ENCODE measurements around the gene FBXO22. TPM values are rescaled to one million over a fixed set of nuclear protein-coding genes. Genes with fewer than 3 reads are reported as not detected.
"Not testable (repeated sequence)": the region's sequence is repeated elsewhere in the genome, so short reads cannot be mapped to it uniquely, and the experiment has no call there.

FBXO22 gene
- 10.3 TPM for total RNA-seq

- Histone ChIP-seq H3K27me3 (ENCODE audit: insufficient read depth, low read length) (no peaks in the 10 kb centered on the region), H3K4me3 (ENCODE audit: low read length) (peak within 1 kb of the TSS; percentile 92)
These were observed at the start of gene FBXO22 for GRCh38 chr15:75903331-75904239. TSS of gene FBXO22 (plus strand) at chr15:75903878. CDS start at chr15:75903964, 86 bp downstream.

GRCh38 chr15:75857886-75858285, 45.8 kb upstream of the FBXO22 start:
- Histone ChIP-seq H3K27me3 (ENCODE audit: insufficient read depth, low read length) (no peaks in the 10 kb centered on the region), H3K4me1 (ENCODE audit: insufficient read depth, low read length) (no peaks in the 10 kb centered on the region), H3K4me3 (ENCODE audit: low read length) (no peak overlapping the region), H3K9me3 (ENCODE audit: low read depth, low read length) (no peaks in the 10 kb centered on the region)

More at GRCh38 chr15:75903331-75904239, at the start of gene FBXO22:
- Histone ChIP-seq H3K4me1 (ENCODE audit: insufficient read depth, low read length) (peaks cover 12% of the 10 kb centered on the region), H3K9me3 (ENCODE audit: low read depth, low read length) (no peaks in the 10 kb centered on the region)

GRCh38 chr15:75861750-75862402, 41.8 kb upstream of the FBXO22 start:
- Histone ChIP-seq H3K27me3 (ENCODE audit: insufficient read depth, low read length) (no peaks in the 10 kb centered on the region), H3K4me3 (ENCODE audit: low read length) (no peak overlapping the region), H3K9me3 (ENCODE audit: low read depth, low read length) (no peaks in the 10 kb centered on the region), H3K4me1 (ENCODE audit: insufficient read depth, low read length) (peaks cover 2% of the 10 kb centered on the region)

- Histone ChIP-seq H3K27me3 (ENCODE audit: insufficient read depth, low read length) (no peaks in the 10 kb centered on the region), H3K4me3 (ENCODE audit: low read length) (no peak overlapping the region), H3K9me3 (ENCODE audit: low read depth, low read length) (no peaks in the 10 kb centered on the region), H3K4me1 (ENCODE audit: insufficient read depth, low read length) (peaks cover 9% of the 10 kb centered on the region)
These were observed 40.9 kb upstream of the FBXO22 start for GRCh38 chr15:75862796-75863195.

GRCh38 chr15:75864213-75865059, 39.2 kb upstream of the FBXO22 start:
- H3K27me3 ChIP-seq (ENCODE audit: insufficient read depth, low read length), result no peaks in the 10 kb centered on the region

GRCh38 chr15:75866045-75866444, 37.6 kb upstream of the FBXO22 start:
- not testable (repeated sequence) for H3K9me3 ChIP-seq (ENCODE audit: low read depth, low read length); H3K4me3 ChIP-seq (ENCODE audit: low read length); H3K27me3 ChIP-seq (ENCODE audit: insufficient read depth, low read length)
- H3K4me1 ChIP-seq (ENCODE audit: insufficient read depth, low read length), result peaks cover 13% of the 10 kb centered on the region

More at GRCh38 chr15:75864213-75865059, 39.2 kb upstream of the FBXO22 start:
- Histone ChIP-seq H3K4me1 (ENCODE audit: insufficient read depth, low read length) (peaks cover 11% of the 10 kb centered on the region), H3K9me3 (ENCODE audit: low read depth, low read length) (no peaks in the 10 kb centered on the region), H3K4me3 (ENCODE audit: low read length) (no peak overlapping the region)

- peaks cover 13% of the 10 kb centered on the region for H3K4me1 ChIP-seq (ENCODE audit: insufficient read depth, low read length)
- H3K4me3 ChIP-seq (ENCODE audit: low read length), result no peak overlapping the region
- no peaks in the 10 kb centered on the region for H3K9me3 ChIP-seq (ENCODE audit: low read depth, low read length)
- H3K27me3 ChIP-seq (ENCODE audit: insufficient read depth, low read length), result no peaks in the 10 kb centered on the region
These were observed 36.8 kb upstream of the FBXO22 start for GRCh38 chr15:75866916-75867315.

- Histone ChIP-seq H3K4me3 (ENCODE audit: low read length) (no peak overlapping the region), H3K27me3 (ENCODE audit: insufficient read depth, low read length) (no peaks in the 10 kb centered on the region)
These were observed 36.2 kb upstream of the FBXO22 start for GRCh38 chr15:75867449-75867848.

GRCh38 chr15:75868019-75868418, 35.7 kb upstream of the FBXO22 start:
- no peaks in the 10 kb centered on the region for H3K27me3 ChIP-seq (ENCODE audit: insufficient read depth, low read length)
- H3K9me3 ChIP-seq (ENCODE audit: low read depth, low read length), result no peaks in the 10 kb centered on the region
- H3K4me3 ChIP-seq (ENCODE audit: low read length), result no peak overlapping the region
- H3K4me1 ChIP-seq (ENCODE audit: insufficient read depth, low read length), result peaks cover 13% of the 10 kb centered on the region

More at GRCh38 chr15:75867449-75867848, 36.2 kb upstream of the FBXO22 start:
- Histone ChIP-seq H3K9me3 (ENCODE audit: low read depth, low read length) (no peaks in the 10 kb centered on the region), H3K4me1 (ENCODE audit: insufficient read depth, low read length) (peaks cover 13% of the 10 kb centered on the region)

- no peak overlapping the region for H3K4me3 ChIP-seq (ENCODE audit: low read length)
- no peaks in the 10 kb centered on the region for H3K9me3 ChIP-seq (ENCODE audit: low read depth, low read length)
- no peaks in the 10 kb centered on the region for H3K27me3 ChIP-seq (ENCODE audit: insufficient read depth, low read length)
- H3K4me1 ChIP-seq (ENCODE audit: insufficient read depth, low read length), result peaks cover 13% of the 10 kb centered on the region
These were observed 34.2 kb upstream of the FBXO22 start for GRCh38 chr15:75869446-75869845.

- not testable (repeated sequence) for H3K27me3 ChIP-seq (ENCODE audit: insufficient read depth, low read length); H3K9me3 ChIP-seq (ENCODE audit: low read depth, low read length); H3K4me3 ChIP-seq (ENCODE audit: low read length)
- peaks cover 13% of the 10 kb centered on the region for H3K4me1 ChIP-seq (ENCODE audit: insufficient read depth, low read length)
These were observed 32.1 kb upstream of the FBXO22 start for GRCh38 chr15:75871589-75871988.

- Histone ChIP-seq H3K9me3 (ENCODE audit: low read depth, low read length) (no peaks in the 10 kb centered on the region), H3K4me1 (ENCODE audit: insufficient read depth, low read length) (peaks cover 5% of the 10 kb centered on the region), H3K4me3 (ENCODE audit: low read length) (no peak overlapping the region), H3K27me3 (ENCODE audit: insufficient read depth, low read length) (no peaks in the 10 kb centered on the region)
These were observed 31.2 kb upstream of the FBXO22 start for GRCh38 chr15:75872403-75872990.

- H3K4me3 ChIP-seq (ENCODE audit: low read length), result no peak overlapping the region
- H3K9me3 ChIP-seq (ENCODE audit: low read depth, low read length), result no peaks in the 10 kb centered on the region
- H3K4me1 ChIP-seq (ENCODE audit: insufficient read depth, low read length), result no peaks in the 10 kb centered on the region
- no peaks in the 10 kb centered on the region for H3K27me3 ChIP-seq (ENCODE audit: insufficient read depth, low read length)
These were observed 19.6 kb upstream of the FBXO22 start for GRCh38 chr15:75884041-75884440.

GRCh38 chr15:75887178-75887577, 16.5 kb upstream of the FBXO22 start:
- Histone ChIP-seq H3K9me3 (ENCODE audit: low read depth, low read length) (no peaks in the 10 kb centered on the region), H3K4me1 (ENCODE audit: insufficient read depth, low read length) (peaks cover 7% of the 10 kb centered on the region), H3K27me3 (ENCODE audit: insufficient read depth, low read length) (no peaks in the 10 kb centered on the region), H3K4me3 (ENCODE audit: low read length) (no peak overlapping the region)

All from mononuclear cell (primary cell).